Ishikawa (cell line): ENCODE data around the gene KCNH2.

ENCODE experiments used
- EGR1 ChIP-seq: IDR thresholded peaks from 2 replicates; pipeline ENCODE4 v1.6.1; 2012
- RAD21 ChIP-seq: IDR thresholded peaks from 2 replicates; pipeline ENCODE4 v1.6.1; 2012; ENCODE audit warnings: low read depth
- TAF1 ChIP-seq: IDR thresholded peaks from 2 replicates; pipeline ENCODE4 v1.6.1; 2012; ENCODE audit warnings: low read depth, mild to moderate bottlenecking

DNA sequence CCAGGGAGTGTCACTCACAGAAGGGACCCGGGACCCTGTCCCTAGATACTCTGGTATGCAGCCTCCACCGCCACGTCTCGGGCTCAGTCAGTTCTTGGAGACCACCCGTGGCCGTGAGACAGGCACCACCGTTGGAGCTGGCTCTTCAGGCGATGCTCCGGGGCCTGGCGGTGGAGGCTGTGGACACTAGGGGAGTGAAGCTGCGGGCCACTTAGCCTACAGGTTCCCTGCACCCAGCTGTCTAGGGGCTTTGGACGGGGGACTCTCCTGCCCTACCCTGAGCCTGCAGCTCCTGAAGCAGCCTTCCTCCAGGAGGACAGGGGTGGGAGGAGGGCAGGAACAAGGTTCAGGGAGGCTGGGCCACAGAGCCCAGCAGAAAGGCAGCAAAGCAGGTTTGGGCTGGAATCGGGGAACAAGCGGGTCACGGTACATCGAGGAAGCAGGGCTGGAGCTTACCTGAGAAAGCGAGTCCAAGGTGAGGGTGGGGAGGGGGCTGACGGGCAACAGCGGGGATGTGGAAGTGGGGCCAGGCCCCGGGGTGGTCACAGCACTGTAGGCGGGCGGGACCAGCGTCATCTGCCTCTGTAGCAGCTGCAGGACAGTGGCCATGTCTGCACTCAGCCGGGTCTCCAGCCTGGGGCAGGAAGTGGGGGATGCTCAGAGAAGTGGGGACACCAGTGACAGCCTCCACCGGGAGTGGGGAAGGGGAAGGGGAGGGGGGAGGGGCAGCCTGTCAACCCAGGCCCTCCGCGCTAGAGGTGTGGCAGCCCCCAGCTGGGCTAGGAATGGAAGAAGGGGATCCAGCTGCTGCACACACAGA is 31.5 kb downstream of the KCNH2 start:
- TF ChIP-seq TAF1 = no peak
- no peak for TF ChIP-seq EGR1
- TF ChIP-seq RAD21 = no peak
